Right cardiac atrium (tissue), 5 donors: ENCODE measurements around the gene DAAM1. TPM values are rescaled to one million over a fixed set of nuclear protein-coding genes. Genes with fewer than 3 reads are reported as not detected.
A peak's percentile ranks its signal among the peaks of the same experiment; 100 is the strongest.

Source experiments
- ATAC-seq, 2 donors: fragments of 200-7000 bp; cut with Tn5 transposase; one replicate each; pipeline versions ENCODE4 v1.8.0 to v1.9.1; 2020; ENCODE audit warnings: moderate library complexity in 2 of 2, mild to moderate bottlenecking in 1 of 2
- DNase-seq, 3 donors: peaks; one replicate each; pipeline ENCODE4 v3.0.0-alpha.2; 2020
- H3K27ac ChIP-seq: one replicate; pipeline ENCODE4 v1.5.1; 2013; ENCODE audit warnings: mild to moderate bottlenecking, low read length, control low read depth, moderate library complexity
- H3K27me3 ChIP-seq: one replicate; pipeline ENCODE4 v1.6.1; 2013; ENCODE audit not compliant: control insufficient read depth, insufficient read depth
- H3K4me1 ChIP-seq: one replicate; pipeline ENCODE4 v1.6.1; 2013; ENCODE audit warnings: low read length; ENCODE audit not compliant: control insufficient read depth, insufficient read depth
- H3K4me3 ChIP-seq: one replicate; pipeline ENCODE4 v1.5.1; 2013; ENCODE audit warnings: low read length, control low read depth
- H3K9me3 ChIP-seq: one replicate; pipeline ENCODE4 v1.6.1; 2013; ENCODE audit warnings: low read length; ENCODE audit not compliant: control insufficient read depth
- WGBS: extraction: QIAGEN DNeasy Blood & Tissue Kit; methylation state at CpG from one replicate; pipeline ENCODE4 v1.1.7; 2013; 5-methylcytosine and 5-hydroxymethylcytosine counted together
- intact Hi-C, 4 donors: fragments of 100-400 bp; cut with DNase I; formaldehyde crosslinking; loops; one replicate each; pipeline versions ENCODE4 v1.11.0 to v1.14.0; 2022 to 2023
- polyA plus RNA-seq: library from polyadenylated mRNA; stranded (reverse); fragments of 200-250 nt; gene quantifications from one replicate; pipeline ENCODE4 v1.2.3, GENCODE V29; 2013
- total RNA-seq, 4 donors: library from RNA; stranded (reverse); fragmentation: NEBNext Ultra II Directional; extraction: Animal tissue kit (Norgen Biotek cat#: 25700); gene quantifications; one replicate each; pipeline ENCODE4 v1.2.1, GENCODE V29; 2021
- donor health status: healthy with polysubstance abuse.
- donor health status: DM: no; HTN: yes; CAD: no.
- donor health status: DM: no; HTN: no; CAD: no.
- donor health status: DM: no; HTN: yes; CAD: no; lungs with severe emphysema.
- donor health status: DM: yes; HTN: yes; CAD: no.

DAAM1 gene
- total and polyA plus RNA-seq, 5 donors: 30.7 to 152 (median 107) TPM

- Histone ChIP-seq H3K4me1 (peaks cover 11% of the 10 kb centered on the region), H3K9me3 (no peaks in the 10 kb centered on the region), H3K4me3 (no peak overlapping the region), H3K27me3 (no peaks in the 10 kb centered on the region), H3K27ac (peak overlapping the region; percentile 33)
- ATAC-seq (no peak), DNase-seq (no peak)
- intact Hi-C loops: no loop called here
These were observed 116.8 kb downstream of the DAAM1 start for GRCh38 chr14:59305231-59305630.

GRCh38 chr14:59305836-59306555, 117.5 kb downstream of the DAAM1 start:
- Histone ChIP-seq H3K27me3 (no peaks in the 10 kb centered on the region), H3K4me1 (peaks cover 11% of the 10 kb centered on the region), H3K4me3 (no peak overlapping the region), H3K27ac (no peak overlapping the region), H3K9me3 (no peaks in the 10 kb centered on the region)
- no peak for ATAC-seq
- DNase-seq: no peak
- intact Hi-C loops: no loop called here
- 48% methylated on average over 1 of the region's 1 CpG for WGBS

GRCh38 chr14:59306775-59307174, 118.3 kb downstream of the DAAM1 start:
- no peaks in the 10 kb centered on the region for H3K9me3 ChIP-seq
- intact Hi-C loops: no loop called here
- peaks cover 9% of the 10 kb centered on the region for H3K4me1 ChIP-seq
- H3K27me3 ChIP-seq: no peaks in the 10 kb centered on the region
- DNase-seq (no peak), ATAC-seq (no peak)
- H3K4me3 ChIP-seq: no peak overlapping the region
- no peak overlapping the region for H3K27ac ChIP-seq
- 82% methylated on average over 1 of the region's 1 CpG for whole genome bisulfite sequencing

- no peak for DNase-seq
- Histone ChIP-seq H3K27me3 (no peaks in the 10 kb centered on the region), H3K9me3 (no peaks in the 10 kb centered on the region), H3K27ac (peak overlapping the region; percentile 24), H3K4me3 (no peak overlapping the region), H3K4me1 (peaks cover 7% of the 10 kb centered on the region)
- intact Hi-C loops: no loop called here
- no peak for ATAC-seq
These were observed 119.6 kb downstream of the DAAM1 start for GRCh38 chr14:59308086-59308485.

- H3K27me3 ChIP-seq: no peaks in the 10 kb centered on the region
- intact Hi-C loops: no loop called here
- peak; percentile 43 to 53 for ATAC-seq
- no peak for DNase-seq
- H3K4me1 ChIP-seq: peaks cover 8% of the 10 kb centered on the region
- peak overlapping the region; percentile 24 for H3K27ac ChIP-seq
- WGBS: 13% methylated on average over 1 of the region's 1 CpG
- no peaks in the 10 kb centered on the region for H3K9me3 ChIP-seq
- no peak overlapping the region for H3K4me3 ChIP-seq
These were observed 120.2 kb downstream of the DAAM1 start for GRCh38 chr14:59308673-59309072.

- H3K27ac ChIP-seq: no peak overlapping the region
- ATAC-seq (peak in 1 of 2 donors; percentile 43), DNase-seq (no peak)
- no peaks in the 10 kb centered on the region for H3K27me3 ChIP-seq
- H3K4me1 ChIP-seq: peaks cover 8% of the 10 kb centered on the region
- 56% methylated on average over 7 of the region's 7 CpGs for WGBS
- intact Hi-C loops: no loop called here
- H3K4me3 ChIP-seq: no peak overlapping the region
- H3K9me3 ChIP-seq: no peaks in the 10 kb centered on the region
These were observed 120.9 kb downstream of the DAAM1 start for GRCh38 chr14:59309291-59309900.

GRCh38 chr14:59310633-59311032, 122.2 kb downstream of the DAAM1 start:
- ATAC-seq (no peak), DNase-seq (no peak)
- WGBS: 71% methylated on average over 3 of the region's 3 CpGs
- intact Hi-C loops: no loop called here
- Histone ChIP-seq H3K27me3 (no peaks in the 10 kb centered on the region), H3K27ac (no peak overlapping the region), H3K9me3 (no peaks in the 10 kb centered on the region), H3K4me1 (peaks cover 5% of the 10 kb centered on the region), H3K4me3 (no peak overlapping the region)

- no peak for ATAC-seq
- intact Hi-C loops: no loop called here
- no peak overlapping the region for H3K4me3 ChIP-seq
- no peaks in the 10 kb centered on the region for H3K9me3 ChIP-seq
- DNase-seq: no peak
- H3K4me1 ChIP-seq: peaks cover 5% of the 10 kb centered on the region
- no peaks in the 10 kb centered on the region for H3K27me3 ChIP-seq
- H3K27ac ChIP-seq: no peak overlapping the region
- WGBS: 91% methylated on average over 3 of the region's 3 CpGs
These were observed 123.3 kb downstream of the DAAM1 start for GRCh38 chr14:59311723-59312122.

- no peak for DNase-seq
- 40% methylated on average over 3 of the region's 3 CpGs for WGBS
- Histone ChIP-seq H3K4me1 (peaks cover 8% of the 10 kb centered on the region), H3K9me3 (no peaks in the 10 kb centered on the region), H3K4me3 (no peak overlapping the region), H3K27me3 (no peaks in the 10 kb centered on the region), H3K27ac (no peak overlapping the region)
- no peak for ATAC-seq
- intact Hi-C loops: no loop called here
These were observed 124.7 kb downstream of the DAAM1 start for GRCh38 chr14:59313144-59313651.

- H3K27me3 ChIP-seq: no peaks in the 10 kb centered on the region
- H3K27ac ChIP-seq: no peak overlapping the region
- intact Hi-C loops: no loop called here
- peaks cover 7% of the 10 kb centered on the region for H3K4me1 ChIP-seq
- H3K4me3 ChIP-seq: no peak overlapping the region
- no peaks in the 10 kb centered on the region for H3K9me3 ChIP-seq
- WGBS: 74% methylated on average over 3 of the region's 3 CpGs
- DNase-seq (no peak), ATAC-seq (no peak)
These were observed 125.5 kb downstream of the DAAM1 start for GRCh38 chr14:59313658-59314608.
